ENCODE results near the gene FBXO27. TPM values are rescaled to one million over a fixed set of nuclear protein-coding genes. Genes with fewer than 3 reads are reported as not detected.

Gene FBXO27
- total RNA-seq, 1 experiment from 2014 or later, result 16.4 TPM

- no peak overlapping the region for H3K9ac ChIP-seq (ENCODE audit: low read length)
- H3K27me3 ChIP-seq (ENCODE audit: insufficient read depth, low read length), result no peaks in the 10 kb centered on the region
- BruUV-seq (replicated peaks), result no TSS peak
- no peak overlapping the region for H2AFZ ChIP-seq (ENCODE audit: low read depth, low read length, poor library complexity, severe bottlenecking)
- intact Hi-C loops (cut with micrococcal nuclease), result no loop called here
- H3K4me1 ChIP-seq (ENCODE audit: control insufficient read depth in 1 of 2, insufficient read depth in 2 of 2, low read length in 2 of 2), result peaks cover 3 to 11% of the 10 kb centered on the region in 2 experiments; a peak in 2 of 4 replicates
- H3K79me2 ChIP-seq (ENCODE audit: insufficient read depth, low read length), result no peaks in the 10 kb centered on the region
- ATAC-seq (no peak), DNase-seq (ENCODE audit: low read depth, low spot score) (no peak)
- H3K27ac ChIP-seq (ENCODE audit: low read depth, low read length), result no peak overlapping the region
- H4K20me1 ChIP-seq (ENCODE audit: insufficient read depth), result no peaks in the 10 kb centered on the region
- H3K4me3 ChIP-seq (replicated peaks in 1 of 2; ENCODE audit: low read depth in 1 of 2, low read length in 2 of 2), result no peak overlapping the region
- POLR2A ChIA-PET, result no interaction called here
- no peak for TF ChIP-seq ZFX (IDR thresholded peaks at IDR 0.05)
- TF ChIP-seq SP1 (IDR thresholded peaks at IDR 0.05; ENCODE audit: low read depth), result no peak
- TF ChIP-seq TCF7L2 (IDR thresholded peaks at IDR 0.05; ENCODE audit: borderline replicate concordance, extremely low read depth, insufficient read depth, insufficient read length), result no peak
- TF ChIP-seq FOSL1 (IDR thresholded peaks at IDR 0.05; ENCODE audit: low read depth), result no peak
- TF ChIP-seq REST (IDR thresholded peaks at IDR 0.05; ENCODE audit: low read depth), result no peak
- no peak for TF ChIP-seq EZH2 (IDR thresholded peaks at IDR 0.05)
- TF ChIP-seq, protein P1, sequence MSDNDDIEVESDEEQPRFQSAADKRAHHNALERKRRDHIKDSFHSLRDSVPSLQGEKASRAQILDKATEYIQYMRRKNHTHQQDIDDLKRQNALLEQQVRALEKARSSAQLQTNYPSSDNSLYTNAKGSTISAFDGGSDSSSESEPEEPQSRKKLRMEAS (IDR thresholded peaks at IDR 0.05), result no peak
- no peak for TF ChIP-seq ZBTB33 (IDR thresholded peaks at IDR 0.05; ENCODE audit: extremely low read depth, insufficient replicate concordance, low read length)
- no peak for TF ChIP-seq CTCF (IDR thresholded peaks at IDR 0.05 in 2 of 3, conservative IDR thresholded peaks at IDR 0.05 in 1 of 3; ENCODE audit: borderline replicate concordance in 1 of 3, insufficient read depth in 1 of 3, low read depth in 2 of 3, low read length in 2 of 3)
- no peak for TF ChIP-seq ELF1 (IDR thresholded peaks at IDR 0.05; ENCODE audit: borderline replicate concordance, low read depth)
- no peak for TF ChIP-seq YY1 (IDR thresholded peaks at IDR 0.05; ENCODE audit: extremely low read depth, insufficient replicate concordance, low read depth, low read length)
- no peak for TF ChIP-seq SRF (IDR thresholded peaks at IDR 0.05; ENCODE audit: low read depth)
- TF ChIP-seq POLR2A (IDR thresholded peaks at IDR 0.05; ENCODE audit: borderline replicate concordance, extremely low read depth, insufficient read depth, insufficient read length), result no peak
- no peak for TF ChIP-seq POLR2AphosphoS5 (IDR thresholded peaks at IDR 0.05; ENCODE audit: low read depth, low read length)
- no peak for TF ChIP-seq RAD21 (IDR thresholded peaks at IDR 0.05; ENCODE audit: low read depth)
- TF ChIP-seq CBX3 (IDR thresholded peaks at IDR 0.05; ENCODE audit: low read depth), result no peak
- H3K9me2 ChIP-seq (ENCODE audit: insufficient read depth), result no peaks in the 10 kb centered on the region
- H3K36me3 ChIP-seq (ENCODE audit: control insufficient read depth in 1 of 2, insufficient read depth in 2 of 2, low read length in 2 of 2), result no peaks in the 10 kb centered on the region
- RAD21 ChIA-PET (ENCODE audit: low non-redundant PET in 1 of 2, low total read pairs in 2 of 2, uncharacterized antibody in 2 of 2, unreplicated experiment in 2 of 2), result no interaction called here
- no peaks in the 10 kb centered on the region for H3K9me3 ChIP-seq (ENCODE audit: control insufficient read depth in 1 of 2, insufficient read depth in 1 of 2, low read depth in 1 of 2, low read length in 2 of 2)
- CTCF ChIA-PET, result no interaction called here
- H3K4me2 ChIP-seq (ENCODE audit: low read length), result no peak overlapping the region
These were observed 14.7 kb upstream of the FBXO27 start for GRCh38 chr19:39047073-39047472.
